H1 (cell line): ENCODE results near the gene LONP2. TPM values are rescaled to one million over a fixed set of nuclear protein-coding genes. Genes with fewer than 3 reads are reported as not detected.

Experiments
- CTCF ChIA-PET: fragments of 300-600 bp; sonication (Branson Sonifier 250); formaldehyde crosslinking; loops from one replicate; lab custom pipeline; 2021; ENCODE audit not compliant: partially characterized antibody; lab: Charles Lee
- POLR2A ChIA-PET: fragments of 300-600 bp; sonication (Branson Sonifier 250); formaldehyde crosslinking; loops from one replicate; lab custom pipeline; 2021; ENCODE audit warnings: inconsistent platforms; ENCODE audit not compliant: partially characterized antibody; lab: Charles Lee
- DNase-seq, 2 experiments: peaks; one replicate each; pipeline versions ENCODE4 v3.0.0 to v3.0.0-alpha.2; 2010 to 2022; ENCODE audit warnings: low spot score in 2 of 2, low read depth in 1 of 2, mixed read lengths in 1 of 2
- FAIRE-seq: peaks from 2 replicates; lab custom pipeline; 2011; peaks lifted over from hg19 to GRCh38; lab: Jason Lieb, UNC
- H2AFZ ChIP-seq: 2 replicates; pipeline ENCODE4 v1.8.1; 2012; ENCODE audit warnings: low read length, inconsistent platforms
- H2AK5ac ChIP-seq: 2 replicates; pipeline ENCODE4 v1.6.1; 2013; ENCODE audit warnings: low read depth, low read length
- H2BK120ac ChIP-seq: replicated peaks from 2 replicates; pipeline ENCODE3; 2013; ENCODE audit warnings: low read depth, low read length, inconsistent platforms
- H2BK12ac ChIP-seq: 2 replicates; pipeline ENCODE4 v1.6.1; 2013; ENCODE audit warnings: low read depth, low read length
- H2BK15ac ChIP-seq: 2 replicates; pipeline ENCODE4 v1.6.1; 2013; ENCODE audit warnings: low read length
- H2BK20ac ChIP-seq: 2 replicates; pipeline ENCODE4 v1.6.1; 2013; ENCODE audit warnings: low read length
- H2BK5ac ChIP-seq: 2 replicates; pipeline ENCODE4 v1.6.1; 2013; ENCODE audit warnings: low read depth, low read length
- H3K14ac ChIP-seq: 2 replicates; pipeline ENCODE4 v1.6.1; 2013; ENCODE audit warnings: inconsistent platforms; ENCODE audit not compliant: insufficient read length
- H3K18ac ChIP-seq: 2 replicates; pipeline ENCODE4 v1.6.1; 2013; ENCODE audit warnings: low read length; ENCODE audit errors: extremely low read depth
- H3K23ac ChIP-seq: 2 replicates; pipeline ENCODE4 v1.6.1; 2013; ENCODE audit warnings: inconsistent platforms; ENCODE audit not compliant: insufficient read length
- H3K23me2 ChIP-seq: 2 replicates; pipeline ENCODE4 v1.6.1; 2013; ENCODE audit warnings: low read depth, low read length
- H3K27ac ChIP-seq: 2 replicates; pipeline ENCODE4 v1.6.1; 2011; ENCODE audit warnings: low read depth, low read length, inconsistent platforms
- H3K27me3 ChIP-seq, 4 experiments: replicated peaks in 1 of 4; 1 replicate in 1 of 4; 2 replicates in 3 of 4; pipeline versions ENCODE4 v1.6.1 to v1.8.1; 2011 to 2013; ENCODE audit warnings: low read length in 3 of 4, mild to moderate bottlenecking in 3 of 4, inconsistent platforms in 2 of 4, mixed read lengths in 2 of 4, moderate library complexity in 1 of 4; ENCODE audit not compliant: control insufficient read depth in 3 of 4, insufficient read depth in 3 of 4; ENCODE audit errors: extremely low read depth in 1 of 4
- H3K36me3 ChIP-seq, 4 experiments: 2 replicates each; pipeline versions ENCODE4 v1.6.1 to v1.8.1; 2011 to 2013; ENCODE audit warnings: mild to moderate bottlenecking in 4 of 4, low read length in 3 of 4, moderate library complexity in 2 of 4, control low read depth in 1 of 4, inconsistent platforms in 1 of 4; ENCODE audit not compliant: insufficient read depth in 4 of 4, control insufficient read depth in 2 of 4
- H3K4ac ChIP-seq: replicated peaks from 2 replicates; pipeline ENCODE3; 2013; ENCODE audit warnings: low read length, low read depth, mixed read lengths, inconsistent platforms; ENCODE audit not compliant: insufficient read length
- H3K4me1 ChIP-seq, 4 experiments: replicated peaks in 1 of 4; 1 replicate in 1 of 4; 2 replicates in 3 of 4; pipeline versions ENCODE4 v1.6.1 to v1.8.1; 2011 to 2013; ENCODE audit warnings: low read length in 3 of 4, inconsistent platforms in 2 of 4, mixed read lengths in 1 of 4; ENCODE audit not compliant: insufficient read depth in 4 of 4, control insufficient read depth in 3 of 4
- H3K4me2 ChIP-seq, 2 experiments: 2 replicates each; pipeline versions ENCODE4 v1.6.1 to v1.8.1; 2011 to 2013; ENCODE audit warnings: low read depth in 2 of 2, low read length in 2 of 2, control low read depth in 1 of 2, inconsistent platforms in 1 of 2, mild to moderate bottlenecking in 1 of 2; ENCODE audit not compliant: insufficient read depth in 1 of 2
- H3K4me3 ChIP-seq, 4 experiments: fragments of 200-600, 300-600 bp in 1 of 4; sonication (generic), shearing (Covaris generic), sonication (Bioruptor Twin) in 1 of 4; 2 replicates each; pipeline versions ENCODE4 v1.5.1 to v1.8.1; 2011 to 2016; ENCODE audit warnings: low read length in 4 of 4, low read depth in 3 of 4, control low read depth in 2 of 4, inconsistent platforms in 2 of 4, mild to moderate bottlenecking in 2 of 4, mixed read lengths in 1 of 4, moderate library complexity in 1 of 4; ENCODE audit not compliant: insufficient read depth in 2 of 4; ENCODE audit errors: extremely low read depth in 1 of 4
- H3K56ac ChIP-seq: replicated peaks from 2 replicates; pipeline ENCODE3; 2013; ENCODE audit warnings: low read depth, mild to moderate bottlenecking, mixed read lengths, low read length, inconsistent platforms; ENCODE audit not compliant: insufficient read length
- H3K79me1 ChIP-seq: 2 replicates; pipeline ENCODE4 v1.6.1; 2013; ENCODE audit warnings: low read depth, low read length, control low read depth
- H3K79me2 ChIP-seq, 2 experiments: 2 replicates each; pipeline versions ENCODE4 v1.6.1 to v1.8.1; 2012 to 2013; ENCODE audit warnings: low read length in 2 of 2, mild to moderate bottlenecking in 2 of 2, inconsistent platforms in 1 of 2; ENCODE audit not compliant: insufficient read depth in 2 of 2, control insufficient read depth in 1 of 2
- H3K9ac ChIP-seq, 4 experiments: replicated peaks in 1 of 4; 1 replicate in 1 of 4; 2 replicates in 3 of 4; pipeline versions ENCODE4 v1.6.1 to v1.8.1; 2011 to 2013; ENCODE audit warnings: low read depth in 3 of 4, low read length in 3 of 4, control low read depth in 2 of 4, mild to moderate bottlenecking in 2 of 4, moderate library complexity in 2 of 4, inconsistent platforms in 1 of 4; ENCODE audit errors: extremely low read depth in 1 of 4
- H3K9me3 ChIP-seq, 2 experiments: 2 replicates each; pipeline versions ENCODE4 v1.6.1 to v1.8.1; 2012 to 2013; ENCODE audit warnings: mild to moderate bottlenecking in 2 of 2, moderate library complexity in 2 of 2, control low read depth in 1 of 2, inconsistent platforms in 1 of 2, low read depth in 1 of 2, low read length in 1 of 2, mixed read lengths in 1 of 2; ENCODE audit not compliant: insufficient read depth in 2 of 2
- H4K20me1 ChIP-seq, 2 experiments: replicated peaks in 1 of 2; 2 replicates each; pipeline versions ENCODE3 to v1.8.1; 2011 to 2013; ENCODE audit warnings: inconsistent platforms in 2 of 2, low read length in 2 of 2, mild to moderate bottlenecking in 1 of 2; ENCODE audit not compliant: insufficient read depth in 2 of 2, control insufficient read depth in 1 of 2
- H4K5ac ChIP-seq: 2 replicates; pipeline ENCODE4 v1.6.1; 2013; ENCODE audit warnings: low read length, low read depth, mixed read lengths, inconsistent platforms; ENCODE audit not compliant: insufficient read length
- H4K8ac ChIP-seq: 2 replicates; pipeline ENCODE4 v1.8.0; 2013; ENCODE audit warnings: mild to moderate bottlenecking, moderate library complexity, low read length, inconsistent platforms; ENCODE audit not compliant: insufficient read depth; ENCODE audit errors: extremely low read depth
- H4K91ac ChIP-seq: replicated peaks from 2 replicates; pipeline ENCODE3; 2013; ENCODE audit warnings: low read length, mixed read lengths, inconsistent platforms; ENCODE audit not compliant: insufficient read length
- BRCA1 ChIP-seq: IDR thresholded peaks from 2 replicates; pipeline ENCODE4 v1.6.1; 2012; ENCODE audit warnings: low read depth, low read length, improper control_type of control experiment
- EP300 ChIP-seq, 2 experiments: IDR thresholded peaks; 1 replicate in 1 of 2; 2 replicates in 1 of 2; pipeline ENCODE4 v1.6.1; 2011 to 2012; ENCODE audit warnings: low read depth in 2 of 2, low read length in 2 of 2, mild to moderate bottlenecking in 2 of 2, borderline replicate concordance in 1 of 2, inconsistent platforms in 1 of 2, moderate library complexity in 1 of 2
- POU5F1 ChIP-seq: IDR thresholded peaks from 2 replicates; pipeline ENCODE4 v1.6.1; 2011; ENCODE audit warnings: low read depth, mild to moderate bottlenecking, low read length, moderate library complexity
- SAP30 ChIP-seq: fragments of 300-600 bp; sonication (generic); IDR thresholded peaks from 2 replicates; pipeline ENCODE4 v1.7.1; 2012; ENCODE audit warnings: low read length, moderate library complexity, mild to moderate bottlenecking, inconsistent platforms; ENCODE audit not compliant: insufficient read depth, insufficient replicate concordance
- SP2 ChIP-seq: IDR thresholded peaks from 2 replicates; pipeline ENCODE4 v1.6.1; 2012; ENCODE audit warnings: mild to moderate bottlenecking, low read length, inconsistent platforms
- SRF ChIP-seq: IDR thresholded peaks from 2 replicates; pipeline ENCODE4 v1.6.1; 2011; ENCODE audit warnings: mild to moderate bottlenecking, low read depth, low read length, moderate library complexity
- polyA plus RNA-seq, 7 experiments: library from polyadenylated mRNA; depleted of rRNA in 3 of 7; stranded (reverse) in 5 of 7; unstranded in 2 of 7; fragments of >200 nt in 5 of 7; fragments of 200-250 nt in 2 of 7; gene quantifications; 1 replicate in 5 of 7; 2 replicates in 1 of 7; 4 replicates in 1 of 7; pipeline versions ENCODE4 v1.2.1 to v1.2.3, GENCODE V29; 2011 to 2013; ENCODE audit warnings: missing spikeins in 2 of 7, mixed read lengths in 2 of 7
- total RNA-seq: library from RNA; stranded (reverse); fragmentation: NEBNext Ultra II Directional; extraction: Animal tissue kit (Norgen Biotek cat#: 25700); gene quantifications from 2 replicates; pipeline ENCODE4 v1.2.1, GENCODE V29; 2021

The LONP2 gene
- total and polyA plus RNA-seq, 2 of the 8 experiments (the other 6 are each of a cell fraction or from before 2014, with no cell fraction given): 8.1 to 23.1 TPM

GRCh38 chr16:48269011-48269410 is 24.9 kb downstream of the LONP2 start:
- no peak overlapping the region for H3K27ac ChIP-seq
- H3K4me2 ChIP-seq: no peak overlapping the region
- no peaks in the 10 kb centered on the region for H3K4me1 ChIP-seq
- H2AK5ac ChIP-seq: no peak overlapping the region
- H3K56ac ChIP-seq: no peak overlapping the region
- no peaks in the 10 kb centered on the region for H3K23me2 ChIP-seq
- no peak overlapping the region for H4K8ac ChIP-seq
- no peak overlapping the region for H2BK12ac ChIP-seq
- no peak overlapping the region for H4K91ac ChIP-seq
- no peaks in the 10 kb centered on the region for H3K9me3 ChIP-seq
- H4K5ac ChIP-seq: no peak overlapping the region
- no peaks in the 10 kb centered on the region for H3K79me1 ChIP-seq
- H3K36me3 ChIP-seq: peaks cover 0 to 8% (median 2%) of the 10 kb centered on the region in 4 experiments; a peak in 3 of 8 replicates
- H2BK120ac ChIP-seq: no peak overlapping the region
- H3K9ac ChIP-seq: no peak overlapping the region
- ChIA-PET POLR2A (interaction anchor here (0.6 kb wide), 1 partner anchor 114 kb away, joined by 3 read pairs; no protein-coding TSS in a partner anchor), CTCF (interaction anchor here (0.6 kb wide), 2 partner anchors 12 to 353 kb away, joined by 3 to 5 read pairs; no protein-coding TSS in a partner anchor)
- no peaks in the 10 kb centered on the region for H3K27me3 ChIP-seq
- no peak overlapping the region for H2AFZ ChIP-seq
- no peak overlapping the region for H3K23ac ChIP-seq
- DNase-seq (no peak), FAIRE-seq (no peak)
- H3K4me3 ChIP-seq: no peak overlapping the region
- H4K20me1 ChIP-seq: no peaks in the 10 kb centered on the region
- no peaks in the 10 kb centered on the region for H3K79me2 ChIP-seq
- no peak overlapping the region for H3K4ac ChIP-seq
- H2BK20ac ChIP-seq: no peak overlapping the region
- no peak overlapping the region for H2BK15ac ChIP-seq
- H3K18ac ChIP-seq: no peak overlapping the region
- H3K14ac ChIP-seq: no peak overlapping the region
- no peak overlapping the region for H2BK5ac ChIP-seq
- TF ChIP-seq SRF (no peak), SP2 (no peak), EP300 (IDR thresholded peaks at IDR 0.05; ENCODE audit: borderline replicate concordance in 1 of 2, low read depth in 2 of 2, low read length in 2 of 2) (no peak), SAP30 (no peak), BRCA1 (no peak), POU5F1 (no peak)
